GM18909 (cell line): ENCODE data around the gene GPSM1.
"Not testable (repeated sequence)": the region's sequence is repeated elsewhere in the genome, so short reads cannot be mapped to it uniquely, and the experiment has no call there.

Experiments used
- ATAC-seq: cut with Tn5 transposase; IDR thresholded peaks from one replicate; pipeline ENCODE4 v1.9.1; 2021; ENCODE audit warnings: mild to moderate bottlenecking; ENCODE audit not compliant: unreplicated experiment, poor library complexity

The GPSM1 gene

DNA sequence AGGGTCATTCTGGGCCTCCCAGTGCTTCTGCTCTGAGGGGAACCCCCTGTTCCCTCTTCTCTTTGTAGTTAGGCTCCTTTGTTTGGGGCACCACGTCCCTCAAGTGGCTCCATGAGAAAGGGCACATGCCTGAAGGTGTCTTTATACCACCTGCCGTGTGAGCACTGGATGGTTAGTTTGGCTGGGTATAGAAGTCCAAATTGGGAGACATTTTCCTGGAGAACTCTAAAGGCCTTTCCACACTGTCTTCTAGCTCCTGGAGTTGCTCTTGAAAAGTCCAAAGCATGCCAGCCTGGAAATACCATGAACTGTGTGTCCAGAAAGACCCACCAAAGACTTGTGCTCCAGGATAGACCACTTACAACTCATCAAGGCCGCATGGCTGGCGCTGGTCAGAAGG, 12.4 kb upstream of the GPSM1 start:
- ATAC-seq: no peak

DNA sequence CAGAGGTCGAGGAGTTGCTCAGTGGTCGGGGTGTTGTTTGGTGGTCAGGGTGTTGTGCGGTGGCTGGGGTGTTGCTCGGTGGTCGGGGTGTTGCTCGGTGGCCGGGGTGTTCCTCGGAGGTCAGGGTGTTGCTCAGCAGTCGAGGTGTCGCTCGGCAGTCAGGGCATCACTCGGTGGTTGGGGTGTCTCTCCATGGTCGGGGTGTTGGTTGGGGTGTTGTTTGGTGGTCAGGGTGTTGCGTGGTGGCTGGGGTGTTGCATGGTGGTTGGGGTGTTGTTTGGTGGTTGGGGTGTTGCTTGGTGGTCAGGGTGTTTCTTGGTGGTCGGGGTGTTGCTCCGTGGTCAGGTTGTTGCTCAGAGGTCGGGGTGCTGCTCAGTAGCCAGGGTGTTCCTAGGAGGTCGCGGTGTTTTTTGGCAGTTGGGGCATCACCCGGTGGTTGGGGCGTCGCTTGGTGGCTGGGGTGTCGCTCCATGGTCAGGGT, 11.0 kb upstream of the GPSM1 start:
- ATAC-seq: no peak

DNA sequence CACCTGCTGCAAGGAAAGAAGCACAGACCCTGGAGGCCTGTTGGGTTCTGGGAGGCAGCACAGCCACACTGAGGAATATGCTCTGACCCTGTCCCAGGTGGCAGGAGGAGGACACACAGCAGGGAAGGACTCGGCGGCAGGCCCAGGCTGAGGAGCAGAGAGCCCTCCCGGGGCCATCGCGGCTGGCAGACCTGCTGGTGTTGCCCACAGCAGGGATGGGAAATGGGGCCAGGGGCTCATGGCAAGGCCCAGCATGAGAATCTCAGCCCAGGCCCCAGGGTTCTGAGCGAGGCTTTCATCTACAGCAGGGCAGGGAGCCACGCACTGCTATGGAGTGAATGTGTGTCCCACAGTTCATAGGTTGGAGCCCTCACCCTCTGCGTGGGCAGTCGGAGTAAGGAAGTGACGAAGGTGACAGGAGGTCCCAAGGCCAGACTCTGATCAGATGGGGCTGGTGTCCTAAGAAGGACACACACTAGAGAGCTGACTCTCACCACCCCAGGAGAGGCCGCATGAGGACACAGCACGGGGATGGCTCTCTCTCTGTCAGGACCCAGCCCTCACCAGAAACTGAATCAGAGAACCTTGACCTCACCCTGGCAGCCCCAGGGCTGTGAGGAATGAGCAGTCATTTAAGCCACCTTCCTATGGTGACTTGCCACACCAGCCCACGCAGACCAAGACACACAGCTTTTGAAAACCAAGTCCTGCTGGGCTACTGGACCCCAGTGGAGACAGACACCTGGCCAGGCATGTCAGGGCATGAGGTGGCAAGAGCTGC, 10.3 kb upstream of the GPSM1 start:
- ATAC-seq: no peak

- ATAC-seq: no peak
These were observed 9.6 kb upstream of the GPSM1 start for GRCh38 chr9:136317695-136318094.

DNA sequence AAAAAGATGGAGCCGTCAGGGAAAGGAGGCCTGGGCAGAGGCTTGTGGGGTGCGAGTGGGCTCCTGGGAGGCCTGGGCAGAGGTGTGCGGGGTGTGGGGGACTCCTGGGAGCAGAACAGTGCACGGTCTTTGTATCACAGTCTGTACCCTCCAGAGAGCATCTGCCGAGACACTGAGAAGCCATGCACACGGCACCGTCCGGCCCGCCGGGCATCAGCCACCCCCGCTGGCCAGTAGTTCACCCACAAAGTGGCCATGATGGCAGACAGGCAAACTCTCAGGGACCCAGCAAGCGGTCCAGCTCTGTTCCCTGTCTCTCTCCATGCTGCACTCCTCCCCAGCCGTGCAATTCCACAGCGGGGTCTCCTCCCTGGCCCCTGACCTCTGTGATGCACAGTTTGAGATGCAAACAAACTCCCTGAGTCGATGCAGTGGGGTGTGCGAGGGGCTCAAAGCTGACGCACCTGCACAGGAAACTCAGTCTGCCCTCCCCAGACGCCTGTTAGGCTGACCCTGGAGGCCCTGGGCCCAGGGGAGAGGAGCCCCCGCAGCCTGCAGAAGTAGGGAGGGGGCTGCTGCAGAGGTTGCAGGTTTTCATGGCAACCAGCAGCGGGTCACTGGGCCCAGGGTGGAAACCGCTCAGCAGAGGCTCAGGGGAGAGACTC, 9.1 kb upstream of the GPSM1 start:
- no peak for ATAC-seq

GRCh38 chr9:136318776-136319241, 8.5 kb upstream of the GPSM1 start:
- no peak for ATAC-seq

- not testable (repeated sequence) for ATAC-seq
These were observed 8.1 kb upstream of the GPSM1 start for GRCh38 chr9:136319244-136319643.

- ATAC-seq: not testable (repeated sequence)
These were observed 7.4 kb upstream of the GPSM1 start for GRCh38 chr9:136319955-136320354.

GRCh38 chr9:136320972-136321371, 6.4 kb upstream of the GPSM1 start:
- not testable (repeated sequence) for ATAC-seq

DNA sequence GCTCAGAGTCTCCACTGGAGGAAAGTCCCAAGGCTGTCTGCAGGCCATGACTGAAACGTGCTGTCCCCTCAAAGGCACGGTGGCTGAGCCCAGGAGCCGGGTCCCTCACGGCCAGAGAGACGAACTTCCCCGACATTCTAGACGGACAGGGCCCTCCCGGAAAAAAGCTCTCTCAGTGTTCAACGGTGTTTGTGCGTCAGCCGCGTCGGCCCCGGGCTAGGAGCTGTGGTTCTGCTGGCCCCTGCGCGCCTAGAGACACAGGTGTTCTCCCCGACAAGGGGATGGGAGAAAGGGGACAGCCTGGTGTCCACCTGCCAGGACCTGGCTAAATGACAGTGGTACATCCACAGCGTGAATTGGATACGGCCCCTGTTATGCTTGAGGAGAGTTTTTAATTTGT, 5.8 kb upstream of the GPSM1 start:
- ATAC-seq: no peak

- no peak for ATAC-seq
These were observed 4.5 kb upstream of the GPSM1 start for GRCh38 chr9:136322756-136323330.

- ATAC-seq: no peak
These were observed 4.0 kb upstream of the GPSM1 start for GRCh38 chr9:136323371-136323789.

- no peak for ATAC-seq
These were observed 2.6 kb upstream of the GPSM1 start for GRCh38 chr9:136324501-136325300.

DNA sequence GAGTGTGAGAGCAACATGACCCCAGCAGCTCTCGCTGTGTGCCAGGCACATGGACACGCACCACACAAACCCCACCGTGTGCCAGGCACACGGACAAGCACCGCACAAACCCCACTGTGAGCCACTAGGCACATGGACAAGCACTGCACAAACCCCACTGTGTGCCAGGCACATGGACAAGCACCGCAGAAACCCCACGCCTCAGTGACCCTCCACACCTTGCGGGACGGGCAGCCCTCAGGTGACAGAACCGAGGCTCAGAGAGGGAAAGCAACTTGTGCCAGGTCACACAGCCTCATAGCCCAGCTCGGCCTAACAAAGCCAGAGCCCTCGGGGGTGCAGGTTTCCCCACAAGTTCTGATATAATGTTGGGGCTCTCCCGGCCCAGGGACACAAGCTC, 2.0 kb upstream of the GPSM1 start:
- ATAC-seq: no peak

GRCh38 chr9:136326061-136326760, 1.1 kb upstream of the GPSM1 start:
- ATAC-seq: no peak

DNA sequence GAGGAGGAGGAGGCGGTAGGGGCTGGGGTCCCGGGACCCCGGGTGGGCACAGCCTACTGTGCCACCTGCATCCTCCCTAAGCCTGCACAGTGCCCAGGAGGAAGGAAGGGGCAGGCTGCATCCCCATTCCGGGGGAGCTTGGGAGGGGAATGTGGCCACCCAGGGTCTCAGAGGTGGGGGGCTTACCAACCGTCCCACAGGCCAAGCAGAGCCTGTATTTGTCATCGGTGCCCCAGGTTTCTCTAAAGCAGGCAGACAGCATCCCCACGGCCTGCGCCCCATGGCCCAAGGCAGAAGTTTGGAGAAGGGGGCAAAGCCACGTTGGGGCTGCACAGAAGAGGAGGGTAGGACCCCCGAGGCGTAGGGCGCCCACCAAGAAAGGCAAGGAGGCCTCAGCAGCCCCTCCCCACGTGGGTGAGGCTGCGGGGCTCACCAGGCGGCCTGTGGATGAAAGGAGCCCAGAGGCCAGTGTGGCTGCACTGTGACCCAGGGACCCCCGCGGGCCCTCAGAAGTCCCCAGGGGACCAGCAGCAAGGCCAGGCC, 507 bp upstream of the GPSM1 start:
- ATAC-seq: no peak

- no peak for ATAC-seq
These were observed 777 bp downstream of the GPSM1 start for GRCh38 chr9:136328011-136328621.

GRCh38 chr9:136328622-136329041, 1.3 kb downstream of the GPSM1 start:
- no peak for ATAC-seq

GRCh38 chr9:136329211-136329627, 1.9 kb downstream of the GPSM1 start:
- no peak for ATAC-seq
